ENCODE data around the gene DISC1.

- TF ChIP-seq CTCF (IDR thresholded peaks at IDR 0.05) (no peak), POLR2AphosphoS5 (IDR thresholded peaks at IDR 0.05) (no peak), POLR2A (IDR thresholded peaks at IDR 0.05) (no peak)
Measured at GRCh38 chr1:231801042-231801585, 174.5 kb downstream of the DISC1 start.
